GM12873 (cell line): ENCODE data around the gene TPH2.

ENCODE experiments used
- TF ChIP-seq, protein P1 (sequence below): IDR thresholded peaks from 2 replicates; pipeline ENCODE4 v1.5.1; 2012; ENCODE audit warnings: low read depth, mild to moderate bottlenecking, moderate library complexity, low read length, control low read depth; ENCODE audit not compliant: insufficient read depth; ENCODE audit errors: missing control alignments

The TPH2 gene

DNA sequence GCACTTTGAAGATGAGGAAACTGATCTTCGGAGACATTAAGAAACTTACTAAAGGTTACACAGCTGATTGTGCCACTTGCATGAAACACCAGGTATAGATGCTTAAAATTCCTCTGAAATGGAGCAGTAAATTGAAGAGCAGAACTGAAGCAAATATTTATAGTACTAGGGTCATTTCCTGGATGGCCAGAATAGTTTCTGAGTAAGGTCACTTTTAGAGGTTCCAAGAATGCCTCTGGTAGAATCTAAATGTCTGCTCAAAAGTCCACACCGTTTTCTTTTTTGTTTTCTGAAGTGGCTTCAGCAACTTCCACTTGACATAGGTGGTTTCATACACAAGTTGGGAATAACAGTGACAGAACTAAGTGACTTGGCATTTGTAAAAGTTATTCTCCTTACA is 19.4 kb downstream of the TPH2 start:
- TF ChIP-seq, protein P1, sequence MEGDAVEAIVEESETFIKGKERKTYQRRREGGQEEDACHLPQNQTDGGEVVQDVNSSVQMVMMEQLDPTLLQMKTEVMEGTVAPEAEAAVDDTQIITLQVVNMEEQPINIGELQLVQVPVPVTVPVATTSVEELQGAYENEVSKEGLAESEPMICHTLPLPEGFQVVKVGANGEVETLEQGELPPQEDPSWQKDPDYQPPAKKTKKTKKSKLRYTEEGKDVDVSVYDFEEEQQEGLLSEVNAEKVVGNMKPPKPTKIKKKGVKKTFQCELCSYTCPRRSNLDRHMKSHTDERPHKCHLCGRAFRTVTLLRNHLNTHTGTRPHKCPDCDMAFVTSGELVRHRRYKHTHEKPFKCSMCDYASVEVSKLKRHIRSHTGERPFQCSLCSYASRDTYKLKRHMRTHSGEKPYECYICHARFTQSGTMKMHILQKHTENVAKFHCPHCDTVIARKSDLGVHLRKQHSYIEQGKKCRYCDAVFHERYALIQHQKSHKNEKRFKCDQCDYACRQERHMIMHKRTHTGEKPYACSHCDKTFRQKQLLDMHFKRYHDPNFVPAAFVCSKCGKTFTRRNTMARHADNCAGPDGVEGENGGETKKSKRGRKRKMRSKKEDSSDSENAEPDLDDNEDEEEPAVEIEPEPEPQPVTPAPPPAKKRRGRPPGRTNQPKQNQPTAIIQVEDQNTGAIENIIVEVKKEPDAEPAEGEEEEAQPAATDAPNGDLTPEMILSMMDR, result no peak

- TF ChIP-seq, protein P1, result no peak
Measured at GRCh38 chr12:71958457-71958856, 19.8 kb downstream of the TPH2 start.

GRCh38 chr12:71958993-71959578 is 20.4 kb downstream of the TPH2 start:
- TF ChIP-seq, protein P1, result no peak

DNA sequence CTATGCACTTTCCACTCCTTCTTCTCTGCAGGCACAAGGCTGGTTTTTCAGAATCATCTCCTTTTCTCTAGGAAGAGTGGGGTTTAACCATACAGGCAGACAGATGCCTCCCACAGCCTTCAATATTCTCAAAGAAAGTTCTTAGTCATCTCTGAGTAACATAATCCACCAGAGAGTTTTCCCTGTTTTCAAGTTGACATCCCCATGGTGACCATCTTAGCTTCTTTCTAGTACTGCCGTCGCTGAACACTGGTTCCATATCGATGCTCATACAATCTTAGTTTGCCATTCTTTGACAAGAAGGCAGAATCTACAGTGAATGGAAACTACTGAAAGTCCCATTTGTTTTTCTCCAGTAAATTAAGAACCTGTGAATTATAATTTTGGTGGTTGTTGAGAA is 28.6 kb downstream of the TPH2 start:
- TF ChIP-seq, protein P1, result no peak

- TF ChIP-seq, protein P1, result no peak
Measured at GRCh38 chr12:71969330-71969729, 30.7 kb downstream of the TPH2 start.

- TF ChIP-seq, protein P1, result no peak
Measured at GRCh38 chr12:71970031-71970430, 31.4 kb downstream of the TPH2 start.

DNA sequence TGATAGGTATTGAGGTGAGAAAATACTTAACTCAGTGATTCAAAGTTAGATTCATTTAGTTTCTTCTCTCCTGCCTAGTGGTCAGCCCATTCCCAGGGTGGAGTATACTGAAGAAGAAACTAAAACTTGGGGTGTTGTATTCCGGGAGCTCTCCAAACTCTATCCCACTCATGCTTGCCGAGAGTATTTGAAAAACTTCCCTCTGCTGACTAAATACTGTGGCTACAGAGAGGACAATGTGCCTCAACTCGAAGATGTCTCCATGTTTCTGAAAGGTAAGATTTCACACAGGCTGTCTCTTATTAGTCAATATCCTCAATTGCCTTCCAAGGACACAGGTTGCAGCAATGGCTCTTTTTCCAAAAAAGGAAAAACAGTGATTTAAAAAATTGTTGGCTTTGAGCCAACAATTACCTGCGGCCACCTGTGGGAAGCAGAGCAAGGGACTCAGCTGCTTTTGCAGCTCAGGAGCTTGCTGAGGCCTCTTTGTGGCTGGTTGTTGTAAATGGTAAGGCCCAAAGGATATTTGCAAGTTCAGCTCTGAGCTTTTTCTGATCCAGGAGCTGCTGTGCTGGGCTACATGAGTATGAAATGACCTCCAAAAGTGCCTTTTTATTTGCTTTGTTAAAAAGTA is 33.9 kb downstream of the TPH2 start:
- TF ChIP-seq, protein P1, result no peak
